ENCODE measurements around the gene PRR33. TPM values are rescaled to one million over a fixed set of nuclear protein-coding genes. Genes with fewer than 3 reads are reported as not detected.

The PRR33 gene
- total RNA-seq, 1 experiment from 2014 or later: not detected

DNA sequence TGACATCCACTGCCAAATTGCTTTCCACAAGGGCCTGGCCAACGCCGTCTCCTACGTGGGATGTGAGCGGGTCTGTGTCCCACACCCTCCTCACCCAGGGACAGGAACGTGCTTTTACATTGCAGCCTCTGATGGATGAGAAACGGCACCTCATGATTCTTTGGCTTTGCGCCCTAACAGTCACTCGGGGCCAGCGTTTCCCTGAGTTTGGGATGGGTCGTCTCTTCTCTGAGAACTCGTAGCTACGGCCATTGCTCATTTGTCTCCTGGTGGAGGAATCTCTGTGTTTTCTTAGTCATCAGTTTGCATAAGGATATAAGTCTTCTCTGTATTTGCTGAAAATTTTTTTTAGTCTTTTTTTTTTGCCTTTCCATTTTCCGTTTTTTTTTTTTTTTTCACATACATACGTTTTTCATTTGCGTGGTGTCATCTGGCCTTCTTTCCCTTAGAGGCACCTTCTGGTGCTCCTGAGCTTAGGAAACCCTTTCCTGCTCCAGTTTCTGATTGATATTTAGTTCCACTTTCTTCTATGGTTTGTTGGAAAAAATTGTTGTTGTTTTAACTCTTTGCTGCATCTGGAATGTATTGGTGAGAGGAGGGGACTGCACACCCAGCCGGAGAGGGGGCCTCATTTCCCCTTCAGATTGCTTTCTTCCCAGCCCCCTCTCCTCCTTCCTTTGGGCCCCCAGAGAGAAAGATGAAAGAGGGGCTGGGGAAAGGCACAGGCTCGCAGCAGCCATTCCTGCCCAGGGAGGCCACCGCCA, 39.8 kb upstream of the PRR33 start:
- ATAC-seq (no peak), DNase-seq (no peak)

DNA sequence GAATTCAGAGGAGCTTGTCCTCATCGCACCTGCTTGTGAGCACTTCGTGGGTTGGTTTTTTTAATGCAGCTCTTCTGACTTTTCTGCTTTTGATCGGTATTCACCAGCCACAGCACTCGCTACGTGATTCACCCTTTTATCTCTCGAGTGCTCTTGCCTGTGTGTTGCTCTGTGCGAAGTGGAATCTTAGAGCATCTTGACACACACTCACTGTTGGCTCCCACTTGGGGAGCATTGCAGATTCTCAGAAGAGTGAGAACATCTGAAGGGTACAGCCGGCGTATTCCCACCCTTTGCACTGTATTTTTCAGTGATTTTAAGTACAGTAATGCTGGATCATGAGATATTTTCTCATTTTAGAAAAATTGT, 38.8 kb upstream of the PRR33 start:
- Histone ChIP-seq H4K20me1 (ENCODE audit: low read length) (no peaks in the 10 kb centered on the region), H3K36me3 (ENCODE audit: low read depth, low read length) (no peaks in the 10 kb centered on the region), H3K9ac (ENCODE audit: low read length) (no peak overlapping the region), H3K4me1 (ENCODE audit: insufficient read depth, low read length) (no peaks in the 10 kb centered on the region), H3K9me2 (replicated peaks; ENCODE audit: low read length) (no peaks in the 10 kb centered on the region), H3K4me3 (ENCODE audit: low read length) (no peak overlapping the region), H2AFZ (ENCODE audit: low read length) (no peak overlapping the region), H3K79me2 (ENCODE audit: low read length) (no peaks in the 10 kb centered on the region), H3K27me3 (ENCODE audit: low read length) (no peaks in the 10 kb centered on the region), H3F3A (ENCODE audit: low read length, unreplicated experiment) (no peaks in the 10 kb centered on the region), H3K9me3 (ENCODE audit: low read length) (no peaks in the 10 kb centered on the region), H3K4me2 (ENCODE audit: low read length) (no peak overlapping the region), H3K27ac (ENCODE audit: low read length) (no peak overlapping the region)
- CTCF ChIA-PET: no interaction called here
- no peak for ATAC-seq
- intact Hi-C loops (cut with micrococcal nuclease): no loop called here
- BruUV-seq (replicated peaks): no TSS peak
- POLR2A ChIA-PET (ENCODE audit: unreplicated experiment): no interaction called here
- no peak for DNase-seq
- TF ChIP-seq, protein P1, sequence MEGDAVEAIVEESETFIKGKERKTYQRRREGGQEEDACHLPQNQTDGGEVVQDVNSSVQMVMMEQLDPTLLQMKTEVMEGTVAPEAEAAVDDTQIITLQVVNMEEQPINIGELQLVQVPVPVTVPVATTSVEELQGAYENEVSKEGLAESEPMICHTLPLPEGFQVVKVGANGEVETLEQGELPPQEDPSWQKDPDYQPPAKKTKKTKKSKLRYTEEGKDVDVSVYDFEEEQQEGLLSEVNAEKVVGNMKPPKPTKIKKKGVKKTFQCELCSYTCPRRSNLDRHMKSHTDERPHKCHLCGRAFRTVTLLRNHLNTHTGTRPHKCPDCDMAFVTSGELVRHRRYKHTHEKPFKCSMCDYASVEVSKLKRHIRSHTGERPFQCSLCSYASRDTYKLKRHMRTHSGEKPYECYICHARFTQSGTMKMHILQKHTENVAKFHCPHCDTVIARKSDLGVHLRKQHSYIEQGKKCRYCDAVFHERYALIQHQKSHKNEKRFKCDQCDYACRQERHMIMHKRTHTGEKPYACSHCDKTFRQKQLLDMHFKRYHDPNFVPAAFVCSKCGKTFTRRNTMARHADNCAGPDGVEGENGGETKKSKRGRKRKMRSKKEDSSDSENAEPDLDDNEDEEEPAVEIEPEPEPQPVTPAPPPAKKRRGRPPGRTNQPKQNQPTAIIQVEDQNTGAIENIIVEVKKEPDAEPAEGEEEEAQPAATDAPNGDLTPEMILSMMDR (conservative IDR thresholded peaks at IDR 0.05; ENCODE audit: low read depth, low read length): no peak
- TF ChIP-seq EZH2 (IDR thresholded peaks at IDR 0.05; ENCODE audit: low read length, unreplicated experiment): no peak
- TF ChIP-seq EZH2phosphoT487 (IDR thresholded peaks at IDR 0.05; ENCODE audit: borderline replicate concordance, low read length): no peak

More for the DNA sequence above, 39.8 kb upstream of the PRR33 start:
- Histone ChIP-seq H3F3A (ENCODE audit: low read length, unreplicated experiment) (no peaks in the 10 kb centered on the region), H3K4me1 (ENCODE audit: insufficient read depth, low read length) (no peaks in the 10 kb centered on the region), H4K20me1 (ENCODE audit: low read length) (no peaks in the 10 kb centered on the region), H3K9me2 (replicated peaks; ENCODE audit: low read length) (no peaks in the 10 kb centered on the region), H3K4me2 (ENCODE audit: low read length) (no peak overlapping the region), H3K36me3 (ENCODE audit: low read depth, low read length) (no peaks in the 10 kb centered on the region), H3K9ac (ENCODE audit: low read length) (no peak overlapping the region), H3K4me3 (ENCODE audit: low read length) (no peak overlapping the region), H3K27me3 (ENCODE audit: low read length) (no peaks in the 10 kb centered on the region), H3K79me2 (ENCODE audit: low read length) (no peaks in the 10 kb centered on the region), H3K9me3 (ENCODE audit: low read length) (no peaks in the 10 kb centered on the region), H3K27ac (ENCODE audit: low read length) (no peak overlapping the region), H2AFZ (ENCODE audit: low read length) (no peak overlapping the region)
- no TSS peak for BruUV-seq (replicated peaks)
- CTCF ChIA-PET: no interaction called here
- POLR2A ChIA-PET (ENCODE audit: unreplicated experiment): no interaction called here
- intact Hi-C loops (cut with micrococcal nuclease): no loop called here
- TF ChIP-seq, protein P1 (conservative IDR thresholded peaks at IDR 0.05; ENCODE audit: low read depth, low read length): no peak
- TF ChIP-seq EZH2 (IDR thresholded peaks at IDR 0.05; ENCODE audit: low read length, unreplicated experiment) (no peak), EZH2phosphoT487 (IDR thresholded peaks at IDR 0.05; ENCODE audit: borderline replicate concordance, low read length) (no peak)

DNA sequence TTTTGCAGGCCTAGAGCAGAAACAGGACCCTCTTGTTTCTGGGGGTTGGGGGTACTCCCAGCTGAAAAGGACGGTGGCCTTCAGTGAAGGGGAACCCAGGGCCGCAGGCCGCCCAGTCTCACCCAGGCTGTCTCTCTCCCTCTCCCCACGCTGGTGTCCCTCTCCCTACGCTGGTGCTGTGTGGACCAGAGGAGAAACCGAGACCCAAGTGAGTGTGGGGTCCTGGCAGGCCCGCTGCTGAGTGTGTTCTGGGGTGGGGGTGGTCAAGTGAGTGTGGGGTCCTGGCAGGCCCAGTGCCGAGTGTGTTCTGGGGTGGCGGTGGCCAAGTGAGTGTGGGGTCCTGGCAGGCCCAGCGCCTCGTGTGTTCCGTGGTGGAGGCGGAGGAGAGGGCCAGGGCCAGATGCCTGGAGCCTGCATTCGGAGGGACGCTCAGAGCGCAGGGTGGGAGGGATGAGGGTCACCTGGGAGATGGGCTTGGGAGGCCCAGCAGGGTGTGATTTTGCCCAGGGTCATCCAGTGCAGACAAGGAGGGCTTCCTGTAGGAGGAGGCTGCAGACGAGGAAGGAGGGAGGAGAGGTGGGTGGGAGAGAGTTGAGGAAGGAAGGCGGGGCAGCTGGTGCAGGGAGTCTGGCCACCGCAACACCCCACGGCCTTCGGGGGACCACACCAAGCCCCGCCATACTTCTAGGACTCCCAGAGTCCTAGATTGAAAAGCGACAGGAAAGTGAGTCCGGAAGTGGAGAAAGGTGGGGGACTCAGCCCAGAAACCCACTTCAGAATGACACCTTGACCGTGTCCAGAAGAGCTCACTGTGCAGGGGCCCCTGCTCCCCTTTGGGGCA, 38.1 kb upstream of the PRR33 start:
- ATAC-seq (no peak), DNase-seq (no peak)
- Histone ChIP-seq H3K9ac (ENCODE audit: low read length) (no peak overlapping the region), H3K27ac (ENCODE audit: low read length) (no peak overlapping the region), H3F3A (ENCODE audit: low read length, unreplicated experiment) (no peaks in the 10 kb centered on the region), H3K9me3 (ENCODE audit: low read length) (no peaks in the 10 kb centered on the region), H3K4me3 (ENCODE audit: low read length) (no peak overlapping the region), H4K20me1 (ENCODE audit: low read length) (no peaks in the 10 kb centered on the region), H3K36me3 (ENCODE audit: low read depth, low read length) (no peaks in the 10 kb centered on the region), H3K27me3 (ENCODE audit: low read length) (no peaks in the 10 kb centered on the region), H3K4me1 (ENCODE audit: insufficient read depth, low read length) (no peaks in the 10 kb centered on the region), H3K79me2 (ENCODE audit: low read length) (no peaks in the 10 kb centered on the region), H2AFZ (ENCODE audit: low read length) (no peak overlapping the region), H3K9me2 (replicated peaks; ENCODE audit: low read length) (no peaks in the 10 kb centered on the region), H3K4me2 (ENCODE audit: low read length) (no peak overlapping the region)
- TF ChIP-seq EZH2phosphoT487 (IDR thresholded peaks at IDR 0.05; ENCODE audit: borderline replicate concordance, low read length): no peak
- TF ChIP-seq EZH2 (IDR thresholded peaks at IDR 0.05; ENCODE audit: low read length, unreplicated experiment): no peak
- TF ChIP-seq, protein P1 (conservative IDR thresholded peaks at IDR 0.05; ENCODE audit: low read depth, low read length): no peak
- CTCF ChIA-PET: no interaction called here
- no TSS peak for BruUV-seq (replicated peaks)
- intact Hi-C loops (cut with micrococcal nuclease): no loop called here
- POLR2A ChIA-PET (ENCODE audit: unreplicated experiment): no interaction called here
